Jurkat, Clone E6-1 (cell line): Measurements from ENCODE around the gene TMEM244.
A peak's percentile ranks its signal among the peaks of the same experiment; 100 is the strongest.
"Not testable (repeated sequence)": the region's sequence is repeated elsewhere in the genome, so short reads cannot be mapped to it uniquely, and the experiment has no call there.

Source experiments
- DNase-seq: peaks from one replicate; pipeline ENCODE4 v3.0.0-alpha.2; 2011; ENCODE audit warnings: low read depth, low spot score
- H3K4me3 ChIP-seq: 2 replicates; pipeline ENCODE4 v1.5.1; 2011; ENCODE audit warnings: mild to moderate bottlenecking, low read length, control low read depth, moderate library complexity

Gene TMEM244

DNA sequence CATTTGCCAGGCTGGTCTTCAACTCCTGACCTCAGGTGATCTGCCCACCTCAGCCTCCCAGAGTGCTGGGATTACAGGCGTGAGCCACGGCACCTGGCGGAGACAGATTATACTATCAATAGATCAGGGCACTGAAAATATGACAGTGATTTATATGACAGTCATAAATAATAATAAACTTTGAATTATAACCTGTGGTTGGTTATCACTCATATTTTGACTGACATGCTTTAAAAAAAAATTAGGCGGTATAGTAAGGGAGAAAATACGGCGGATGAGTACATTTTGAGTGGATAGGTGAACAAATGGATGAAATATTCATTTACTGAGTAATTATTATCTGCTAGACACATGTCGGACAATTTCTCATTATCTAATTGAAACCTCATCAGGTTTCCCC, 28.8 kb downstream of the TMEM244 start:
- DNase-seq: no peak
- no peak overlapping the region for H3K4me3 ChIP-seq

DNA sequence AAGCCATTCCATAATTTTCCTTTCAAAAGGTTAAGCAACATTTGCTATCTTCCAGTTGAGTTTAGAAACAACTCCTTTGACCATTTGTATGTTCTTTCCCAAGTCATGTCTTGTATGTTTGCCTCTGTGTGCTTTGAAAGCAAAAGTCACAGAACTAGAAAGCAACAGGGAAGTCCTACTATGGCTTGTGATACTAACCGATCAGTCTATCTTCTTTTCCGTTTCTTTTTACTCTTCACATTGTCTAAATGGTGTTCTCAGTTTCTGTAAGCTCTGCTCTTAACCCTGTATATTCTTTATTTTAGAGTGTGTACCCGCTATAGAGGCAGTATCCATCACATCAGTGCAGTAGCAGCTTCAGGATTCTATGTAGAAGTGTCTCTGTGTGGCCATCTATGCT, 32.9 kb downstream of the TMEM244 start:
- H3K4me3 ChIP-seq: no peak overlapping the region
- no peak for DNase-seq

DNA sequence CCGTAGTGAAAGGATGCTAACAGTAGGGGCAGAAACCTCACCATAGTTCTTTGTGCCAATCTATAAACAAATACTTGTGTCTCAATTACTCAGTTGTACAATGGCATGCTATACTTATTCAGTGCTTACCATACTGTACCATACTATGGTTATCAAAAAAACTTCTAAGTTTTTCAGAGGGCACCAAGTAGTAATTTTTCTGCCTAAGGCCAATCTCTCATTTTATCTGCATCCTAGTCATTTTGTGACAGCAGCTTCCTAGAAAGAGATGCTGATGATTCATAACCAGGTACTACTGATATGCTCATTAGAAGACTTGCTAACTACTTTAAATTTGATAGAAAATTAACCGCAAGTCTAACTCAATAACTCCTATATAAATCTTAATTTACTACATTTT, 42.9 kb downstream of the TMEM244 start:
- DNase-seq: no peak
- no peak overlapping the region for H3K4me3 ChIP-seq

DNA sequence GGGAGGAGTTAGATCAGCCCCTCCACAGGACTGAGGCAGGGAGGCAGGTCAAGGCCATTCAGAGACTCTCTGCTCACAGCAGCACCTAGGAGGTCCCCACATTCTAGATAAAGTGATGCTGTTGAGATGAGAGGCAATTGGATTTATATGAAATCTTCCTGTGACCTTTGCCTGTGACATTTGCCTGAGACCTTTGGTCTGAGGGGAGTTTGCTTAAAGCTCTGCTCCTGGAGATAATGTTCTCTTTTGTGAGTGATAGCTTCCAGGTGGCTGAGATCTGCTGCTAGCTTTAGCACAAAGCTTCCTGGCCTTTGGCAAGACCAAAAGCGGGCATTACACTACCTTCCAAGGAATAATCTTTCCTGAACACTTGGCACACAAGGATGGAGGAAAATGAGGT, 43.3 kb downstream of the TMEM244 start:
- no peak for DNase-seq
- no peak overlapping the region for H3K4me3 ChIP-seq

DNA sequence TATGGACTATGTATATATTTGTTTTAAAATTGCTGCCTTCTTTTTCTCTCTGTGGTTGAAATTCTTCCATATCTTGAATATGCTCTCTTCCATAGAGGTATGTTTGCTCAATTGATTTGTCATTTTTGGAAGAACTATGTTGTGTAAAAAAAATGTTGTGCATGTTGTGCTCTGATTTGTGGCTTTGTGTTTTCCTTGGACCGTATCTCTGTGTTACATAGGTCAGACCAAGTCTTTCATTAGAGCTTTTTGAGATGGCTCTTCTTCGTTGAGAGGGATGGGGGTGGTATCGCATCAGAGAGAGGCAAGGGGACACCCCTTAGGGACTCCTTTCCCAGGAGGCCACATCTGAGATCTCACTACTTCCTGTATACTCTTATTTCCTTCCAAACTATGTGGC, 43.8 kb downstream of the TMEM244 start:
- H3K4me3 ChIP-seq: no peak overlapping the region
- no peak for DNase-seq

DNA sequence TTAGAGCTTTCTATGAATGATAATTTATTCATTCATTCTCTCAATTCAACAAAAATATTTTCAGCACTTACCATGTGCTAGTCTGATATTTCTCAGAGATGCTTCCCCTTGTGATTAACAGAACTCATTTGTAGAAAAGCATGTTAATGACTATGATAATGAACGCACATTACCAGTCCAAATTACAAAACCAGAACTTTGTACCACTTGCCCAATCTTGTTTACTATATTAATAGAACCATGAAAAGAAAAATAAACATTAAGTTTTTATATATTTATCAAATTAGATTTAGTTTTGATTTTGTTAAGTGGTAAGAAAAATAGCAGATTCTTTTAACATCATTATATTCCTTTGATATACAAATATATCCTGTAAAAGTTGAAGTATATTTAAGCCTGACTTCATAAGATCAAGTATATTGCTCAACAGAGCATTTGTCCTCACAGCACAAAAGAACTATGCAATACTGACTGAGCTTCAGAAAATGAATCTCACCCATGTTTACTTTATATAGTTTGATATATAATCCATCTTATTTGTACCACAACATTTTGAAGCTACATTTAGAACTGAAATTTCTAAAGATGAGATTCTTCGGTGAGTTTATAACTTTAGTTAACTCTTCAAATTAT, 48.9 kb downstream of the TMEM244 start:
- no peak for DNase-seq

DNA sequence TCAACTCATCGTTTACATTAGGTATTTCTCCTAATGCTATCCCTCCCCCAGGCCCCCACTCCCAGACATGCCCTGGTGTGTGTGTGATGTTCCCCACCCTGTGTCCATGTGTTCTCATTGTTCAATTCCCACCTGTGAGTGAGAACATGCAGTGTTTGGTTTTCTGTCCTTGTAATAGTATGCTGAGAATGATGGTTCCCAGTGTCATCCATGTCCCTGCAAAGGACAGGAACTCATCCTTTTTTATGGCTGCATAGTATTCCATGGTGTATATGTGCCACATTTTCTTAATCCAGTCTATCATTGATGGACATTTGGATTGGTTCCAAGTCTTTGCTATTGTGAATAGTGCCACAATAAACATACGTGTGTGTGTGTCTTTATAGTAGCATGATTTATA, 54.0 kb downstream of the TMEM244 start:
- not testable (repeated sequence) for DNase-seq, H3K4me3 ChIP-seq

More for the DNA sequence above, 48.9 kb downstream of the TMEM244 start:
- no peak overlapping the region for H3K4me3 ChIP-seq

DNA sequence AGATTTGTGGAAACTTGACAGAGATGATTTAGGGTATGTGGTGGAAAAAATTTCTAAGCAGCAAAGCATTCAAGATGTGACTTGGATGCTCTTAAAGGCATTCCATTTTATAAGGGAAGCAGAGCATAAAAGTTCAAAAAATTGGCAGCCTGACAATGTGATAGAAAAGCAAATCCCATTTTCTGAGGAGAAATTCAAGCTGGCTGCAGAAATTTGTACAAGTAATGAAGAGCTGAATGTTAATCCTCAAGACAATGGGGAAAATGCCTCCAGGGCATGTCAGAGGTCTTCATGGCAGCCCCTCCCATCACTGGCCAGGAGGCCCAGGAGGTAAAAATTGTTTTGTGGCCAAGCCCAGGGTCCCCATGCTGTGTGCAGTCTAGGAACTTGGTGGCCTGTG, 58.2 kb downstream of the TMEM244 start:
- DNase-seq, H3K4me3 ChIP-seq: not testable (repeated sequence)

DNA sequence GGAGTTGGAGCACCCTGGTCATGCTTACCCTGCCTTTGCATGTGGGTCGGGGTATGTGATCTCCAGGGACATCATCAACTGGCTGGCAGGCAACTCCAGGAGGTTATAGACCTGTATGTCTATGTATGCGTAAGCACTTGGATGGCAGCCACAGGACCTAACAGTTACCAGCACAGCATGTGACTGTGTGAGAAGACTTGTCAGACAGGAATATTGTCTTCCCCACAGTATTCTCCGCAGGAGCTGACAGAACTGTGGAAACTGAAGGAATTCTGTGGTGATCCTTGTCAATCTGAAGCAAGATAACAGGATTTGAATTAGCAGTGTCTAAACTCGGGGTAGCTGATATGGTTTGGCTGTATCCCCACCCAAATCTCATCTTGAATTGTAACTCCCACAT, 59.2 kb downstream of the TMEM244 start:
- H3K4me3 ChIP-seq: no peak overlapping the region
- no peak for DNase-seq

DNA sequence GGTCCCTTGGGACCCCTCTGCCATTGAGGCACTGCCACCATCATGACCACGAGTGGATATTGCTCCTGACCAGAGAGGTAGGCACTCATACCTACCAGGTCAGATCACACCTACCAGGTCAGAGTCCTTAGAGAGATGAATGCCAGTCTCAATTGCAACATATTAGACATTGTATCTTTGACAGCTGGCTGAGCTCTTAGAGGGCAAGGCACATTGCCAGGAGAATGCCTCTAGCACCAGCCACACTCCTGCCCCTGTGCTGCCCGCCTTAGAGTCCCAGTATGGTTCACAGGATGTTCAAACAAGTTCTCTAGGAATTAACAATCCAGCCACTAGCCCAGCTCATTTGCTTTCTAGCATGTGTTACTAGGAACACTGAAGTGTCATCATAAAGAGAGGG, 65.9 kb downstream of the TMEM244 start:
- no peak for DNase-seq
- H3K4me3 ChIP-seq: no peak overlapping the region

DNA sequence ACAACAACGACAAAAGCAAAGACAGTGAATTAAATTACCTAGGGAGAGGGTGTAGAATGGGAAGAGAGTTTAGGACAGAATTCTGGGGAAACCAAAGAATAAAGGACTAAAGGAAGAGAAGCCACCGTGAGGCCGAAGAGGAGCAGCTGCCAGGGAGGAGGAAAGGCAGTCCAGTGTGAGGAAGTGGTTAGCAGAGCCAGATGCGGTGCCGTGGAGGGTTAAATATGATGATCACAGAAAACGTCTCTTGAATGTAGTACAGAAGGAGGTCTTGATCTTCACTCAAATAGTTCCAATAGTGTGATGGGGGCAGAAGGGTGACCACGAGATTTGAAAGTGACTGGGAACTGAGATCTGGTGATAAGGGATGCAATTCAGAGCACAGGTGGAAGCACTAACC, 67.7 kb downstream of the TMEM244 start:
- H3K4me3 ChIP-seq: no peak overlapping the region
- peak; percentile 48 for DNase-seq

DNA sequence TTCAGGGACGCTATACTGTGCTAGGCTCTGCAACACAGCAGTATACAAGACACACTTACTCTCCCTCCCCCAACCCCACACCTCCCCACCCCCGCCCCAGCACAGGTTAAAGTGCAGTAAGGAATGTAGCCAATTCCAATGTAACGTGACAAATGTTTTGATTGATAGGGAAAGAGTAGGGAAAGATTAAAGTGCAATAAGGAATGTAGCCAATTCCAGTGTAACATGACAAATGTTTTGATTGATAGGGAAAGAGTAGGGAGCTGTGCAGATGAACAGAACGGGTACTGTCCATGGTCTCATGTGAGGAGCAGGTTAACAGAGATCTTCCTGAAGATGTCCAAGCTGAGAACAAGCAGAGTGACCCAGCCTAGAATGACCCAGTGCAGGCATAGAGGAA, 69.1 kb downstream of the TMEM244 start:
- DNase-seq: no peak
- no peak overlapping the region for H3K4me3 ChIP-seq

DNA sequence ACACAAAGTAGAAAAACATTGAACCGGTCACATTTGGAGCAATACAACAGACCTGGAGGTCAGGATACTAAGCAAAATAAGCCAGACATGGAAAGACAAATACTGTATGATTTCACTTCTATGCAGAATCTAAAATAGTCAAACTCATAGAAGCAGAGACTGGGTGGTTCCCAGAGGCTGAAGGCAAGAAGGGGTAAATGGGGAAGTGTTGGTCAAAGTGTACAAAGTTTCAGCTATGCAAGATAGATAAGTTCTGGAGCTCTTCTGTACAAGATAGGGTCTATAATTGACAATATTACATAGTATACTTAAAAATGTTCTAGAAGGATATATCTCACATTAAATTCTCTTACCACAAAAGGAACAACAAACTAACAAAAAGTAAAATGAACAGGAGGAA, 70.3 kb downstream of the TMEM244 start:
- H3K4me3 ChIP-seq: no peak overlapping the region
- no peak for DNase-seq

DNA sequence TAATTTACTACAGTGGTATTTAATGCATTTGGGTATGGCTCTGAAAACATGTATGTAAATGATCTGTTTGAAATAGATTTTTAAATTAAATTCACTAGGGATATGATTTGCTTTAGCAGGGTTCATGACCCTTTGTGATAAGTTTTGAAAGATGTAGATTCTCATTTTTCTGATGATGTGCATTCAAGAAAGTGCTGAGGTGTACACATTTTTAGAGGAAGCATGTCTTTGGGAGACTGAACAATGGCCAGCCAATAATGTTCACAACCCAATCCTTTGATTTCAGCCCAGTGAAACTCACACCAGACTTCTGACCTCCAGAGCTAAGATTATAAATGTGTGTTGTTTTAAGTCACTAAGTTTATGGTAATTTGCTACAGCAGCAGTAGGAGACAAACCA, 71.1 kb downstream of the TMEM244 start:
- H3K4me3 ChIP-seq: no peak overlapping the region
- no peak for DNase-seq

DNA sequence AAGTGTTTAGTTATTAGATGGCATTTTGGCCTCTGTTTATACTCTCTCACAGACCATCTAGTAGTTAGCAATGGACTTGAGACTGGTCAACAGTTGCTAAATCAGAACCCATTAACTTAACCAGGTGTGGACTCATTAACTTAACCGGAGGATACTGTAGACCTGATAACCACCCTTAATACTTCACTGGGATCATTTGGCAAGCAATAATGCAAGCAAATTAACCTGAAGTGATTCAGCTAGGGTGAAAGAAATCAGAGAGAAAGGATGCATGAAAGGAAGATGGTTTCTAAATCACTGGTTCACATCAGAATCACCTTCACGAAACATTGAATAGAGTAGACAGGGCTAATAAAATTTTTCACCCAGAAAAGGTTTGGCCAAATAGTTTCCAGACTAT, 73.3 kb downstream of the TMEM244 start:
- no peak for DNase-seq
- H3K4me3 ChIP-seq: no peak overlapping the region

DNA sequence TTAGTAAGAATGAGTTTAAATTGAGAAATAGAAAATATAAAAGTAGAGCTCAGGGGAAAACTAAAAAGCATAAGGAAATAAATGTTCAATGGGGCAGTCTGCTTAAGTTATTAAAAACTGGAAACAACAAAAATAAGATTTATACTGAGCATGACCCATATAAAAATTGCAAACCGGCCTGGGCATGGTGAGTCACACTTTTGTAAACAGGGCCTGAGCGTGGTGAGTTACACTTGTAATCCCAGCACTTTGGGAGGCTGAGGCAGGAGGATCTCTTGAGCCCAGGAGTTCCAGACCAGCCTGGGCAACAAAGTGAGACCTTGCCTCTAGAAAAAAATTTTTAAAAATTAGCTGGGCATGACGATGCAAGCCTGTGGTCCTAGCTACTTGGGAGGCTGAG, 74.6 kb downstream of the TMEM244 start:
- no peak for DNase-seq
- no peak overlapping the region for H3K4me3 ChIP-seq

DNA sequence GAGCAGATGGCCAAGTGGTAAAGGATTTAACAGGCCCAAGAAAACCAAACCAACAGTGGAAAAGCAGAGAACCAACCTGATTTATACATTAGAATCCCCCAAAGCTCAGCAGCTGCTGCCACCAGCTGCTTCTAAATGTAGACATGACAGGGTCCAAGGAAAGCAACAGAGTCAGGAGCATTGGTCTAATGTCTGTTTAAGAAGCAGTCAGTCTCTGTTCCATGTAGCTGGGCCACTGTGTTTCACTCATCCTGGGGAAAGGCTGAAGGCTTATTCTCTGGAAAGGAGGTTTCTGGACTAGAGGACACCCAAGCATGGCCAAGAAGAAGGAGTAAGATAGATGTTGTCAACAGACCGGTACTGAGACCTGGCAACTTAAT, 75.4 kb downstream of the TMEM244 start:
- no peak for DNase-seq
- no peak overlapping the region for H3K4me3 ChIP-seq

DNA sequence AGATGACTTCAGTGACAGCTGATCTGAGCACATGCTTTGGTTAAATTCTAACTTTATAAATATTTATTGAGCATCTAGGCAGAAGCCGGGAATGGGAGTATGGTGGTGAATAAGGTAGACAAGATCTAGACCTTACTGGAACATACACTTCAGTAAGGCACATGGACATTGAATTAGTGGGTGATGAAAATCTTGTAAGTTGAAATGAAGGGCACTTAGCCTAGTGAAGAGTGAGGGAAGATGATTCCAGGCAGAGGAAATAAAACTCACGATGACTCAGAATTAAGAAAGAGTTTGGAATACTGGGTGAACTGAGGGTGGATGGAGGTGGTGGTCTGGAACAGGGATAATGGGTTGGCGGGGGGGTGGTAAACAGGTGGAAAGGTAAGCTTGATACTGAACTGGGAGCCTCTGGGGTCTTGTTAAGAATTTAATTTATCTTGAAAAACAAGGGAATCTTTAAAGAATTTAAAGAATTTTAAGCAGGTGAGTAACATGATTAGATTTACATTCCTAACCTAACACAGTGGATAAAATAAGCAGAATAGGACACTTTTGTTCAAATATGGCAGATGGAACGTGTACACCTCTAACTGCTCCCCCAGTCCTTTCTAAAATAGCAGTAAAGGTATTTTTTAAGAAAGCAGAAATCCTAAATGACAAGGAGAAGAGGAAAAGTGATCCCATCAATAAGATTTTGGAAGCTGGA, 75.9 kb downstream of the TMEM244 start:
- no peak overlapping the region for H3K4me3 ChIP-seq
- no peak for DNase-seq
